ENCODE results near the gene GAREM2.

GAREM2 gene

DNA sequence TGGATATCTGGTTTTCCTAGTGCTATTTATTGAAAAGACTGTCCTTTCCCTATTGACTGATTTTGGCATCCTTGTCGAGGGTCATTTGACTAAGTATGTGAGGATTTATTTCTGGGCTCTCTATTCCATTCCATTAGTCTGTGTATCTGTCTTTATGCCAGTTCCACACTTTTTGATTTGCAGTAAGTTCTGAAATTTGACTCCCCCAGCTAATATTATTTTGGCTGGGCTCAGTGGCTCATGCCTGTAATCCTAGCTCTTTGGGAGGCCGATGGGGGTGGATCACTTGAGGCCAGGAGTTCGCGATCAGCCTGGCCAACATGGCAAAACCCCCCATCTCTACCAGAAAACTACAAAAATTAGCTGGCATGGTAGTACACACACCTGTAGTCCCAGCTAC, 46.8 kb upstream of the GAREM2 start:
- TF ChIP-seq ZNF248 (tag by site-specific recombination; IDR thresholded peaks at IDR 0.05): no peak
- TF ChIP-seq SP3 (tag by site-specific recombination; IDR thresholded peaks at IDR 0.05): no peak
- TF ChIP-seq ZBTB1 (tag by site-specific recombination; IDR thresholded peaks at IDR 0.05): no peak
- TF ChIP-seq ZBTB17 (tag by site-specific recombination; IDR thresholded peaks at IDR 0.05): peak; percentile 55
- TF ChIP-seq GLIS1 (tag by site-specific recombination; IDR thresholded peaks at IDR 0.05): 0 out of 2 replicates have a peak, but pooled peaks have one; percentile 8
- TF ChIP-seq ZNF571 (tag by site-specific recombination; IDR thresholded peaks at IDR 0.05): no peak
- Histone ChIP-seq H3K4me3 (ENCODE audit: low read depth, low read length) (no peak overlapping the region), H3K27ac (ENCODE audit: extremely low read depth, low read depth, low read length) (no peak overlapping the region), H3K9me3 (ENCODE audit: control insufficient read depth, insufficient read depth, low read depth, low read length) (no peaks in the 10 kb centered on the region), H3K36me3 (ENCODE audit: control insufficient read depth in 2 of 2, insufficient read depth in 1 of 2, low read length in 2 of 2) (peaks cover 0 to 12% of the 10 kb centered on the region in 2 experiments), H3K4me1 (ENCODE audit: control insufficient read depth, insufficient read depth, low read length) (peaks cover 7% of the 10 kb centered on the region)
- ChIA-PET POLR2A (no interaction called here), CTCF (interaction anchor here (0.6 to 1.2 kb wide), 3 partner anchors 31 to 764 kb away, joined by 3 to 4 read pairs (median 4); no protein-coding TSS in a partner anchor)

DNA sequence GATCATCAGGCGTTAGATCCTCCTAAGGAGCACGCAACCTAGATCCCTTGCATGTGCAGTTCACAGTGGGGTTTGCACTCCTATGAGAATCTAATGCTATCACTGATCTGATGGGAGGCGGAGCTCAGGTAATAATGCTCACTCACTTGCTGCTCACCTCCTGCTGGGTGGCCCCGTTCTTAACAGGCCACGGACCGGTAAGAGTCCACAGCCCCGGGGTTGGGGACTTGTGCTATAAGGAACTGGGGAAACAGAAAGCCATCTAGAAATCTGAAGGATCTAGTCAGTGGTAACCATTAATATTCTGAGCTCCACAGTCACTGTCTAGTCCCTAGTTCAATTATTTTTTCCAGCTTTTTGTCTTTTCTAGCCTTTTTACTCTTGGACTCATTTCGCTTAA, 44.7 kb upstream of the GAREM2 start:
- TF ChIP-seq ZNF707 (tag by site-specific recombination; IDR thresholded peaks at IDR 0.05): no peak
- no peak for TF ChIP-seq ZNF610 (tag by site-specific recombination; IDR thresholded peaks at IDR 0.05; ENCODE audit: borderline replicate concordance)
- no peak for TF ChIP-seq ZBTB1 (tag by site-specific recombination; IDR thresholded peaks at IDR 0.05)
- no peak for TF ChIP-seq HOXC10 (CRISPR knock-in tag; IDR thresholded peaks at IDR 0.05)
- TF ChIP-seq, protein P1, sequence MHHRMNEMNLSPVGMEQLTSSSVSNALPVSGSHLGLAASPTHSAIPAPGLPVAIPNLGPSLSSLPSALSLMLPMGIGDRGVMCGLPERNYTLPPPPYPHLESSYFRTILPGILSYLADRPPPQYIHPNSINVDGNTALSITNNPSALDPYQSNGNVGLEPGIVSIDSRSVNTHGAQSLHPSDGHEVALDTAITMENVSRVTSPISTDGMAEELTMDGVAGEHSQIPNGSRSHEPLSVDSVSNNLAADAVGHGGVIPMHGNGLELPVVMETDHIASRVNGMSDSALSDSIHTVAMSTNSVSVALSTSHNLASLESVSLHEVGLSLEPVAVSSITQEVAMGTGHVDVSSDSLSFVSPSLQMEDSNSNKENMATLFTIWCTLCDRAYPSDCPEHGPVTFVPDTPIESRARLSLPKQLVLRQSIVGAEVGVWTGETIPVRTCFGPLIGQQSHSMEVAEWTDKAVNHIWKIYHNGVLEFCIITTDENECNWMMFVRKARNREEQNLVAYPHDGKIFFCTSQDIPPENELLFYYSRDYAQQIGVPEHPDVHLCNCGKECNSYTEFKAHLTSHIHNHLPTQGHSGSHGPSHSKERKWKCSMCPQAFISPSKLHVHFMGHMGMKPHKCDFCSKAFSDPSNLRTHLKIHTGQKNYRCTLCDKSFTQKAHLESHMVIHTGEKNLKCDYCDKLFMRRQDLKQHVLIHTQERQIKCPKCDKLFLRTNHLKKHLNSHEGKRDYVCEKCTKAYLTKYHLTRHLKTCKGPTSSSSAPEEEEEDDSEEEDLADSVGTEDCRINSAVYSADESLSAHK (tag by site-specific recombination; IDR thresholded peaks at IDR 0.05): no peak
- TF ChIP-seq ZNF600 (tag by site-specific recombination; IDR thresholded peaks at IDR 0.05): no peak
- no peak for TF ChIP-seq ZNF623 (tag by site-specific recombination; IDR thresholded peaks at IDR 0.05)
- TF ChIP-seq ZFP41 (tag by site-specific recombination; IDR thresholded peaks at IDR 0.05; ENCODE audit: borderline replicate concordance): no peak
- TF ChIP-seq GLI4 (tag by site-specific recombination; IDR thresholded peaks at IDR 0.05): no peak
- no peak for TF ChIP-seq ZFP69B (tag by site-specific recombination; IDR thresholded peaks at IDR 0.05)
- no peak for TF ChIP-seq KLF9 (tag by site-specific recombination; IDR thresholded peaks at IDR 0.05; ENCODE audit: low read depth)
- TF ChIP-seq ZNF335 (tag by site-specific recombination; conservative IDR thresholded peaks at IDR 0.05): no peak
- TF ChIP-seq ZNF837 (tag by site-specific recombination; IDR thresholded peaks at IDR 0.05): no peak
- TF ChIP-seq ZNF521 (tag by site-specific recombination; IDR thresholded peaks at IDR 0.05): no peak
- TF ChIP-seq ZNF37A (tag by site-specific recombination; IDR thresholded peaks at IDR 0.05): no peak
- TF ChIP-seq ZNF701 (tag by site-specific recombination; IDR thresholded peaks at IDR 0.05): no peak
- TF ChIP-seq ZNF214 (tag by site-specific recombination; IDR thresholded peaks at IDR 0.05; ENCODE audit: borderline replicate concordance): no peak
- TF ChIP-seq, protein P2, sequence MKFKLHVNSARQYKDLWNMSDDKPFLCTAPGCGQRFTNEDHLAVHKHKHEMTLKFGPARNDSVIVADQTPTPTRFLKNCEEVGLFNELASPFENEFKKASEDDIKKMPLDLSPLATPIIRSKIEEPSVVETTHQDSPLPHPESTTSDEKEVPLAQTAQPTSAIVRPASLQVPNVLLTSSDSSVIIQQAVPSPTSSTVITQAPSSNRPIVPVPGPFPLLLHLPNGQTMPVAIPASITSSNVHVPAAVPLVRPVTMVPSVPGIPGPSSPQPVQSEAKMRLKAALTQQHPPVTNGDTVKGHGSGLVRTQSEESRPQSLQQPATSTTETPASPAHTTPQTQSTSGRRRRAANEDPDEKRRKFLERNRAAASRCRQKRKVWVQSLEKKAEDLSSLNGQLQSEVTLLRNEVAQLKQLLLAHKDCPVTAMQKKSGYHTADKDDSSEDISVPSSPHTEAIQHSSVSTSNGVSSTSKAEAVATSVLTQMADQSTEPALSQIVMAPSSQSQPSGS (tag by site-specific recombination; IDR thresholded peaks at IDR 0.05; ENCODE audit: low read depth): no peak
- ChIA-PET CTCF (interaction anchor here (1.2 to 1.9 kb wide), 2 partner anchors 10 to 137 kb away, joined by 3 to 5 read pairs; no protein-coding TSS in a partner anchor), POLR2A (interaction anchor here (0.6 kb wide), 1 partner anchor 30 kb away, joined by 4 read pairs; no protein-coding TSS in a partner anchor)
- peaks cover 0 to 15% of the 10 kb centered on the region in 2 experiments for H3K36me3 ChIP-seq (ENCODE audit: control insufficient read depth in 2 of 2, insufficient read depth in 1 of 2, low read length in 2 of 2)
- peaks cover 7% of the 10 kb centered on the region for H3K4me1 ChIP-seq (ENCODE audit: control insufficient read depth, insufficient read depth, low read length)
- no peak overlapping the region for H3K27ac ChIP-seq (ENCODE audit: extremely low read depth, low read depth, low read length)
- no peaks in the 10 kb centered on the region for H3K9me3 ChIP-seq (ENCODE audit: control insufficient read depth, insufficient read depth, low read depth, low read length)
- H3K4me3 ChIP-seq (ENCODE audit: low read depth, low read length): no peak overlapping the region
